GM21619 (cell line): ENCODE measurements around the gene HSH2D.
"Not testable (repeated sequence)": the region's sequence is repeated elsewhere in the genome, so short reads cannot be mapped to it uniquely, and the experiment has no call there.

Experiments
- ATAC-seq: cut with Tn5 transposase; IDR thresholded peaks from one replicate; pipeline ENCODE4 v1.9.1; 2021; ENCODE audit not compliant: unreplicated experiment

Gene HSH2D

GRCh38 chr19:16143399-16144215, at the start of gene HSH2D:
TSS of gene HSH2D (plus strand) at chr19:16143685. CDS start at chr19:16148751, 5,066 bp downstream.
- ATAC-seq: peak; percentile 46

DNA sequence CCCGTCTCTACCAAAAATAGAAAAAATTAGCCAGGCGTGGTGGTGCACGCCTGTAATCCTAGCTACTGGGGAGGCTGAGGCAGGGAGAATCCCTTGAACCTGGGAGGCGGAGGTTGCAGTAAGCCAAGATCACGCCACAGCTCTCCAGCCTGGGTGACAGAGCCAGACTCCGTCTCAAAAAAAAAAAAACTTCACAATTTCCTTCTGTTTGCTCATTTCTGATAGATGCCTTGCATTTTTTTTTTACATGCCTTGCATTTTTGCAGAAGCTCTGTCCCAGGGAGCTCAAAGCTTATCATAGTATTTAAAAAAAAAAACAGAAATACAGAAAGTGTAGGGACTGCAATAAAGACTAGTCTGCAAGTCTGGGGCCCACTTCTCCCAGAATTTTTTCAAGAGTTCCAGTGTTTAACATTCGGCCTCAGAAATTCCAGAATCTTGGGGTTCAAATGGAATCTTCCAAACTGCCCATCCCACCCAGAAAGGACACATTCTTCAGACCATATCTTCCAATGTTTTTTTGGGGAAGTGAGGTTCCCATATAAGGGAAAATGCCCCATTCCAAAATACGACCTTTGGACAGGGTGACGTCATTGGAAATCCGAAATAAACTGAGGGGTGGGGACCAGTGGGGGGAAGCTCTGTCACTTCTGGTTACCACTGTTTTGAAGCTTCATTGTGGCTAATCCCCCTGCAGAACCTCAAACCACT, 49.0 kb upstream of the HSH2D start:
- no peak for ATAC-seq

GRCh38 chr19:16095071-16095571, 48.4 kb upstream of the HSH2D start:
- no peak for ATAC-seq

- ATAC-seq: no peak
Measured at GRCh38 chr19:16096280-16096855, 47.1 kb upstream of the HSH2D start.

GRCh38 chr19:16098416-16098768, 45.1 kb upstream of the HSH2D start:
- ATAC-seq: no peak

DNA sequence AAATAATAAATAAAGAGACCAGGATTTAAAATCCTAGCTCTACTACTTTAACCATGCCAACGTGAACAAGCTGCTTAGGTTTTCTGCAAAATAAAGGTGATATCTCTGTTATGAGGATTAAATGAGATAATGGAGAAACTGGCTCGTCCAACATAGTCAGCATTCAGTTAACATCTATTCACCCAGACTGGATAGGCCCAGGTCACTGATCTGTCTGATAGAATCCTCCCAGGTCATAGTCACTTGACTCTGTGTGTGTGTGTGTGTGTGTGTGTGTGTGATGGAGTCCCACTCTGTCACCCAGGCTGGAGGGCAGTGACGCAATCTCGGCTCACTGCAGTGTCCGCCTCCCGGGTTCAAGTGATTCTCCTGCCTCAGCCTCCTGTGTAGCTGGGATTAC, 44.7 kb upstream of the HSH2D start:
- no peak for ATAC-seq

DNA sequence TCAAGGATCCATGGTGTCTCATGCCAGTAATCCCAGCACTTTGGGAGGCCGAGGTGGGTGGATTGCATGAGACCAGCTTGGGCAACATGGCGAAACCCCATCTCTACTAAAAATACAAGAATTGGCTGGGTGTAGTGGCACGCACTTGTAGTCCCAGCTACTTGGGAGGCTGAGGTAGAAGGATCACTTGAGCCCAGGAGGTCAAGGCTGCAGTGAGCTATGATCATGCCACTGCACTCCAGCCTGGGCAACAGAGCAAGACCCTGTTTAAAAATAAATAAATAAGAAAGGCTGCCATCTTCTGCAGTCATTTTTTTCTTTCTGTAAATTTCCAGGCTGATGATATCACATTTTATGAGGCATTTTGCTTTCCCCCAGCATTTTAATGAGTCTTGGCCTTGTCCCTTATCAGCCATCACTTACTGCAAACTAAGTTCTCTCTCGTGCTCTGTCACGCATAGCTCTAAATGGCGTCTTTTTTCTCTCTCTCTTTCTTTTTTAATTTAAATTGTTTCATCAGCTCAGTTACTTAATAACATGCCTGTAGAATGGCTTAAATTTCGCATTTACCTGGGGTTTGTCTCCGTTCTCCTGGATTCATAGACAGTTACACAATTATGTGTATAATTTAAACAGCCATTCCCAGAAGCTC, 44.0 kb upstream of the HSH2D start:
- ATAC-seq: not testable (repeated sequence)

DNA sequence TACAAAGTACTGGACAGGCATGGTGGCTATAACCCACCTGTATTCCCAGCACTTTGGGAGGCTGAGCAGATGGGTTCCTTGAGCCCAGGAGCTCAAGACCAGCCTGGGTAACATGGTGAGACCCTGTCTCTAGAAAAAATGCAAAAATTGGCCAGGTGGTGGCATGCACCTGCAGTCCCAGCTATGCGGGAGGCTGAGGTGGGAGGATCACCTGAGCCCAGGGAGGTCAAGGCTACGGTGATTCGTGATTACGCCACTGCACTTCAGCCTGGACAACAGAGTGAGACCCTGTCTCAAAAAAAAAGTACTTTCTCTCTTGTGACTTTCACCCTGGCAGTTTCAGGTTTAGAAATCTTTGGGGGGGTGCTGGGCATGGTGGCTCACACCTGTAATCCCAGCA, 43.0 kb upstream of the HSH2D start:
- no peak for ATAC-seq

GRCh38 chr19:16104722-16105121, 38.8 kb upstream of the HSH2D start:
- ATAC-seq: no peak

GRCh38 chr19:16106121-16106520, 37.4 kb upstream of the HSH2D start:
- no peak for ATAC-seq

- ATAC-seq: peak; percentile 83
Measured at GRCh38 chr19:16111160-16111908, 32.2 kb upstream of the HSH2D start, which contains the start of gene RAB8A. TSS of gene RAB8A (plus strand) at chr19:16111889. CDS start at chr19:16111902, 13 bp downstream.

DNA sequence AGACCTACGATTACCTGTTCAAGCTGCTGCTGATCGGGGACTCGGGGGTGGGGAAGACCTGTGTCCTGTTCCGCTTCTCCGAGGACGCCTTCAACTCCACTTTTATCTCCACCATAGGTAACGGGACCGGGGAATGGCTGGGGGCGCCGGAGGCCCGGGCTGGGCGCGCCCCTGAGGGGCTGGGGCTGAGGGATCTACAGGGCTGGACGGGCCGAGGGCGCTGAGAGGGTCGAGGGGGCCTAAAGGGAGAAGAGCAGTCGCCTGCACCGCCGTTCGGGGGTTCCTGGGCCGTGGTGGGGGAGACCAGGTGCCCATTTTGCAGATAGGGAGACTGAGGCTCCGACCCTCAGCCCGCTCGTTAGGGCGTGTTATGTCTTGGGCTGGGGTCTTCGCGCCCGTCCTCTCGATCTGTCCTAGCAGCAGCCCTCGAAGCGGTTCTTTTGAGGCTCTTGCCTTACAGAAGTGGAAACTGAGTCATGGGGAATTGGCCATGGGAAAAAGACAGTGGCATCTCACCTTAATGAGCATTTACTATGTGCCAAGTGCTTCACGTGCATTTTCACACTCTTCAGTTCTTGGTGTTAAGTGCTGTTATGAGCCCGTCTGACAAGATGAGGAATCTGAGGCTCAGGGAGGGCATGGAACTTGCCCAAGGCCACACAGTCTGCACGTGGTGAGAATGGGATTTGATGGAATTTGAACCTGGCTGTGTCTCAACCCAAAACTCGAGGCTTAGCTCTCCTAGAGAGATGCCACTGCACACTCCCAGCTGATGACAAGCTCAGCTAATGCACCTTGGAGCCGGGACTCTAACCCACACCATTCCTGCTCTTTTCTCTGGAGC, 31.4 kb upstream of the HSH2D start:
- ATAC-seq: no peak

DNA sequence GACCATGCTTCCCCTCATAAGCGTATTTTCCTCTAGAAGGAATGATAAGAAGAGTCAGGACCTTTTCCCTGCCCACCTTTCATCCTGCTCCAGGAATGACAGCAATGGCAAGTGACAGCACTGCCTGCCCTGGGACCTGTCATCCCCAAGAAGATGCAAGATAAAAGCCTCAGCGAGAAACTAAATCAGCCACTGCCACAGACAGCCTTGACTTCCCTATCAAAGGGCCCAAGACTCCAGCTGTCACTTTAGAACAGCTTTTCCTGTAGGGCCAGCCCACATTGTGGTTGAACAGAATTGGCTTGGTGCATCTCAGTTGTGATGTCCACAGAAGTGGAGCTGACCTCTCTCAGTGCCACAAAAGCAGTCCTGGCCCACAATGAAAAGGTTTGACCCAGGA, 30.7 kb upstream of the HSH2D start:
- no peak for ATAC-seq

DNA sequence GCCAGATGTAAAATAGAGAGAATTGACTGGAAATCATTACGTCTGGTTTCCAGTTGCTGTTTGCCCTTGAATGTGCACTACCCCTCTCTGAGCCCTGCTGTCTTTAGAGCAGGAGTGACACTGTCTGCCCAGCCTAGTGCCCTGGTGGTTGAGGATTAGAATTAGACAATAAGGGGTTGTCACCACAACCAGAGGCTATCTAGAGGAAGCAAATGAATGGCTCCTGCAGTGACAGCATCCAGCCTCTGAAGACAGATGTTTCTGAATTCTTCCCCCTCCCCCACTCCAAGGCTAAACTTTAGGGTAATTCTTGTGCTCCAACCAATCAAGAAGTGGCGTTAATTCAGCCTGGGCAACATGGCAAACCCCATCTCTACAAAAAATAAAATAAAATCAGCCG, 29.8 kb upstream of the HSH2D start:
- ATAC-seq: no peak

- no peak for ATAC-seq
Measured at GRCh38 chr19:16115301-16116039, 28.0 kb upstream of the HSH2D start.

GRCh38 chr19:16116067-16116466, 27.4 kb upstream of the HSH2D start:
- ATAC-seq: no peak

DNA sequence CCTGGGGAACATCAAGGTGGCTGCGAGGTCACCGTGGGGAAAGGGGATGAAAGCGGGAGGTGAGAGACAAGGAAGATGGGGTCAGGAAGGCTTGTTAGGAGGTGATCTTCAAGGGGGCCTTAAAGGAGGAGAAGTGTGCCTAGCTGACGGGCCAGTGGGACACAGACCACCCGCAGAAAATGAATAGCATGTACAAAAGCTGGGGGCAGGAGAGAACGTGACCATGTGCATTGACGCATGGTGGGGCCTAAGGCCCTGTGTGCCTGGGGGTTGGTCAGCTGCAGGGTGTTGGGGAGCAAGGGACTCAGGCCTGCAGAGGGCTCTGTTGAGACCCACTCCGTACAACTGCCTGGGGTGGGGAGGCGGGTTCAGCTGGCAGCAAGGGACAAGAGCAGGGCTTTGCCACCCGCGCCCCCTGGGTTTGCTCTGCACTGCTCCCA, 25.9 kb upstream of the HSH2D start:
- no peak for ATAC-seq

DNA sequence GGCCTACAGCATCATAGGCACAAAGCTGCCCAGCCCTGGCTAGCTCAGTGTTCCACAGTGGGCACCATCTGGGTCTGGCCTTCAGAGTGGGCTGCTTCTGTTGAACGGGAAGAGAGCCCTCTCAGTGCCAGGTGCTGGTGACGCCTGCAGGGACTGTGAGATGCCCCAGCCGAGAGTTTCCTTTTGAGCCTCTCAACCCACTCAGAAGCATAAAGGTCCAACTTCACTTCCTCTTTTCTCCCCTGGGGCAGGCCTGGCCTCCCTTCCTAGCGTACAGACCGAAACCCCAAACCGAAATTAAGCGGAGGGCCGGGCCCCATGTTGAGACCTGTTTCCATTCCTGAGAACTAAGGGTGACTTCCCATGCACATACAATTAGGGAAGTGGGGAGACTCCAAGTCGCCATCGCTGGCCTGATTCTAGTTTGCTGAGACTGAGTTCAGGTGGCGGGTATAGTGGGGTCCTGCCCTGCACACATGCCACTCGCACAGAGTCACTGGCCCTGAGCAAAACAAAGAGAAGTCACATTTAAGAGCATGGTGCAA, 24.9 kb upstream of the HSH2D start:
- peak; percentile 80 for ATAC-seq
